SK-N-SH (cell line): Measurements from ENCODE around the gene SP3. TPM values are rescaled to one million over a fixed set of nuclear protein-coding genes. Genes with fewer than 3 reads are reported as not detected.

Source experiments
- CTCF ChIA-PET: fragments of 300-600, 350-600 bp; formaldehyde crosslinking; extraction: SDS; loops from one replicate; lab custom pipeline; 2021; lab: Yijun Ruan, JAX
- POLR2A ChIA-PET: fragments of 350-600 bp; sonication (Branson Sonifier 250); formaldehyde crosslinking; extraction: SDS; loops from one replicate; lab custom pipeline; 2020; ENCODE audit warnings: antibody characterized with exemption, inconsistent platforms; lab: Yijun Ruan, JAX
- DNase-seq: peaks from one replicate; pipeline ENCODE4 v3.0.0; 2012
- H2AFZ ChIP-seq: fragments of 200-600 bp; sonication (generic); 2 replicates; pipeline ENCODE4 v1.8.1; 2016; ENCODE audit warnings: antibody characterized with exemption, mild to moderate bottlenecking, low read depth
- H3F3A ChIP-seq: fragments of 200-600 bp; sonication (generic); replicated peaks from 2 replicates; pipeline ENCODE3; 2016; ENCODE audit warnings: antibody characterized with exemption, mild to moderate bottlenecking; ENCODE audit not compliant: insufficient read depth
- H3K27ac ChIP-seq, 2 experiments: fragments of 200-500 bp in 1 of 2; fragments of 200-600 bp in 1 of 2; sonication (Bioruptor generic) in 1 of 2; sonication (generic), shearing (Covaris generic) in 1 of 2; 2 replicates each; pipeline versions ENCODE4 v1.5.1 to v1.6.1; 2014 to 2016; ENCODE audit warnings: low read depth in 2 of 2, inconsistent platforms in 1 of 2, low read length in 1 of 2, mild to moderate bottlenecking in 1 of 2, mixed read lengths in 1 of 2
- H3K27me3 ChIP-seq: fragments of 200-600 bp; sonication (generic), shearing (Covaris generic); 2 replicates; pipeline ENCODE4 v1.6.1; 2016; ENCODE audit warnings: mixed run types; ENCODE audit not compliant: insufficient read depth
- H3K36me3 ChIP-seq, 2 experiments: fragments of 200-500 bp in 1 of 2; fragments of 200-600 bp in 1 of 2; sonication (Bioruptor generic) in 1 of 2; sonication (generic) in 1 of 2; replicated peaks in 1 of 2; 2 replicates each; pipeline versions ENCODE3 to v1.5.1; 2014 to 2016; ENCODE audit warnings: low read length in 1 of 2, mild to moderate bottlenecking in 1 of 2; ENCODE audit not compliant: insufficient read depth in 2 of 2, control insufficient read depth in 1 of 2
- H3K4me1 ChIP-seq, 2 experiments: fragments of 200-500 bp in 1 of 2; fragments of 200-600 bp in 1 of 2; sonication (Bioruptor generic) in 1 of 2; sonication (generic), shearing (Covaris generic) in 1 of 2; 2 replicates each; pipeline versions ENCODE4 v1.5.1 to v1.6.1; 2014 to 2016; ENCODE audit warnings: low read depth in 1 of 2, low read length in 1 of 2, mixed run types in 1 of 2; ENCODE audit not compliant: insufficient read depth in 2 of 2, control insufficient read depth in 1 of 2
- H3K4me2 ChIP-seq: fragments of 200-600 bp; sonication (generic), shearing (Covaris generic); 2 replicates; pipeline ENCODE4 v1.6.1; 2017; ENCODE audit warnings: mixed run types
- H3K4me3 ChIP-seq, 2 experiments: fragments of 200-500 bp in 1 of 2; fragments of 200-600 bp in 1 of 2; sonication (Bioruptor generic) in 1 of 2; sonication (generic), shearing (Covaris generic) in 1 of 2; 2 replicates each; pipeline versions ENCODE4 v1.5.1 to v1.8.1; 2014 to 2016; ENCODE audit warnings: low read depth in 2 of 2, inconsistent platforms in 1 of 2, low read length in 1 of 2, mild to moderate bottlenecking in 1 of 2, mixed read lengths in 1 of 2, moderate library complexity in 1 of 2
- H3K79me2 ChIP-seq: fragments of 200-600 bp; sonication (generic); 2 replicates; pipeline ENCODE4 v1.8.1; 2017; ENCODE audit warnings: mild to moderate bottlenecking; ENCODE audit not compliant: insufficient read depth
- H3K9ac ChIP-seq: fragments of 200-600 bp; sonication (generic); 2 replicates; pipeline ENCODE4 v1.6.1; 2017; ENCODE audit warnings: mixed run types
- H3K9me2 ChIP-seq: fragments of 200-600 bp; sonication (generic); 2 replicates; pipeline ENCODE4 v1.6.1; 2017; ENCODE audit warnings: mixed run types
- H3K9me3 ChIP-seq: fragments of 200-600 bp; sonication (generic); 2 replicates; pipeline ENCODE4 v1.6.1; 2017; ENCODE audit warnings: mixed run types, mild to moderate bottlenecking, moderate library complexity
- H4K20me1 ChIP-seq: fragments of 200-600 bp; sonication (generic); 2 replicates; pipeline ENCODE4 v1.6.1; 2017; ENCODE audit warnings: mild to moderate bottlenecking, mixed run types; ENCODE audit not compliant: insufficient read depth
- EZH2phosphoT487 ChIP-seq: fragments of 200-600 bp; sonication (generic); IDR thresholded peaks from 2 replicates; pipeline ENCODE4 v1.6.1; 2017; ENCODE audit warnings: low read depth, mixed run types, mild to moderate bottlenecking, antibody characterized with exemption, moderate library complexity, borderline replicate concordance
- FOXM1 ChIP-seq: IDR thresholded peaks from 2 replicates; pipeline ENCODE4 v1.4.0; 2012; ENCODE audit warnings: low read depth, mild to moderate bottlenecking
- GABPA ChIP-seq: IDR thresholded peaks from 2 replicates; pipeline ENCODE4 v1.4.0; 2012; ENCODE audit warnings: low read depth, mild to moderate bottlenecking
- JUND ChIP-seq: IDR thresholded peaks from 2 replicates; pipeline ENCODE4 v1.4.0; 2012
- MEF2A ChIP-seq: IDR thresholded peaks from 2 replicates; pipeline ENCODE4 v1.4.0; 2012; ENCODE audit warnings: low read depth, borderline replicate concordance
- NRF1 ChIP-seq: IDR thresholded peaks from 2 replicates; pipeline ENCODE4 v1.6.1; 2012; ENCODE audit warnings: low read depth, mild to moderate bottlenecking, low read length
- RAD21 ChIP-seq: IDR thresholded peaks from 2 replicates; pipeline ENCODE4 v1.6.1; 2012; ENCODE audit warnings: mild to moderate bottlenecking, low read length
- RFX5 ChIP-seq: IDR thresholded peaks from 2 replicates; pipeline ENCODE4 v1.6.1; 2012; ENCODE audit warnings: mild to moderate bottlenecking, improper control_type of control experiment, low read length
- RXRA ChIP-seq: IDR thresholded peaks from 2 replicates; pipeline ENCODE4 v1.4.0; 2012; ENCODE audit warnings: low read depth, mild to moderate bottlenecking, borderline replicate concordance
- SMC3 ChIP-seq: IDR thresholded peaks from 2 replicates; pipeline ENCODE4 v1.6.1; 2012; ENCODE audit warnings: low read depth, low read length, improper control_type of control experiment
- TAF1 ChIP-seq: IDR thresholded peaks from 2 replicates; pipeline ENCODE4 v1.6.1; 2012; ENCODE audit warnings: low read depth, mild to moderate bottlenecking, low read length, moderate library complexity, borderline replicate concordance
- TCF12 ChIP-seq: IDR thresholded peaks from 2 replicates; pipeline ENCODE4 v1.4.0; 2012
- TEAD4 ChIP-seq: IDR thresholded peaks from 2 replicates; pipeline ENCODE4 v1.4.0; 2012; ENCODE audit warnings: mild to moderate bottlenecking, borderline replicate concordance; ENCODE audit not compliant: insufficient read depth
- WGBS: methylation state at CpG from one replicate; pipeline ENCODE4 v1.1.6; 2017; ENCODE audit warnings: low lambda C conversion rate; 5-methylcytosine and 5-hydroxymethylcytosine counted together
- polyA plus RNA-seq, 3 experiments: library from polyadenylated mRNA; depleted of rRNA; stranded (reverse); fragments of >200 nt; gene quantifications; 2 replicates each; pipeline ENCODE4 v1.2.3, GENCODE V29; 2012
- TF ChIP-seq, protein P1 (sequence below): IDR thresholded peaks from 2 replicates; pipeline ENCODE4 v1.4.0; 2012; ENCODE audit warnings: low read depth
- TF ChIP-seq, protein P2 (sequence below): fragments of 150-350 bp; IDR thresholded peaks from 2 replicates; pipeline ENCODE4 v1.6.1; 2016; ENCODE audit warnings: mild to moderate bottlenecking, low read depth, low read length
- TF ChIP-seq, protein P3 (sequence below): IDR thresholded peaks from 2 replicates; pipeline ENCODE4 v1.4.0; 2012; ENCODE audit warnings: low read depth, borderline replicate concordance
- TF ChIP-seq, protein P4 (sequence below): IDR thresholded peaks from 2 replicates; pipeline ENCODE4 v1.6.1; 2012; ENCODE audit warnings: mild to moderate bottlenecking, low read depth, low read length, moderate library complexity

The SP3 gene
- polyA plus RNA-seq, 1 of the 3 experiments (the other 2 are of a cell fraction), result 23.1 TPM

DNA sequence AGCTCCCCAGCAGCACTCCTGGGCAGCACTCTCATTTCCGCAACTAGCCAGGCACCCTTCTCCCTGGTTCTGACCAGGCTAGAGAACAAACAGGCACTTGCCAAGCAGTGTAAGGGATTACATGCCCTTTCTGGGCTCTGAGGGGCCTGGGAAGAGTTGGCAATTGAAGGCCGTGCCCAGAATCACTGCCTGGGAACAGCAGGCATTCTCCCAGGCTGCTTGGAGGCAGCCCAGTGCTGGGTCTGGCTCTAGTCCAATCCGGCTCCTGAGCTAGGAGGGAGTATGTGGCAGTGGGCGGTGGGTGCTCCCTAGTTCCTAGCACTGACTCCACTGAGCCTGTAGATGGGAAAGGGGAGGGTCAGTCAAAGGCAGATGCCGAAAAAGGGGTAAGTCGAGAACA lies 34.1 kb upstream of the SP3 start:
- DNase-seq, result no peak
- WGBS, result 79% methylated on average over 6 of the region's 6 CpGs
- Histone ChIP-seq H3K4me1 (peaks cover 0 to 6% of the 10 kb centered on the region in 2 experiments; a peak in 1 of 4 replicates), H3K9ac (no peak overlapping the region), H3K27me3 (no peaks in the 10 kb centered on the region), H3K79me2 (no peaks in the 10 kb centered on the region), H2AFZ (no peak overlapping the region), H4K20me1 (no peaks in the 10 kb centered on the region), H3K9me3 (no peaks in the 10 kb centered on the region), H3K4me3 (no peak overlapping the region), H3K9me2 (no peaks in the 10 kb centered on the region), H3K4me2 (no peak overlapping the region), H3K36me3 (no peaks in the 10 kb centered on the region), H3F3A (no peaks in the 10 kb centered on the region), H3K27ac (no peak overlapping the region)
- CTCF ChIA-PET, result no interaction called here
- no peak for TF ChIP-seq FOXM1
- TF ChIP-seq, protein P1, sequence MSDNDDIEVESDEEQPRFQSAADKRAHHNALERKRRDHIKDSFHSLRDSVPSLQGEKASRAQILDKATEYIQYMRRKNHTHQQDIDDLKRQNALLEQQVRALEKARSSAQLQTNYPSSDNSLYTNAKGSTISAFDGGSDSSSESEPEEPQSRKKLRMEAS, result no peak
- no peak for TF ChIP-seq MEF2A
- POLR2A ChIA-PET, result no interaction called here

DNA sequence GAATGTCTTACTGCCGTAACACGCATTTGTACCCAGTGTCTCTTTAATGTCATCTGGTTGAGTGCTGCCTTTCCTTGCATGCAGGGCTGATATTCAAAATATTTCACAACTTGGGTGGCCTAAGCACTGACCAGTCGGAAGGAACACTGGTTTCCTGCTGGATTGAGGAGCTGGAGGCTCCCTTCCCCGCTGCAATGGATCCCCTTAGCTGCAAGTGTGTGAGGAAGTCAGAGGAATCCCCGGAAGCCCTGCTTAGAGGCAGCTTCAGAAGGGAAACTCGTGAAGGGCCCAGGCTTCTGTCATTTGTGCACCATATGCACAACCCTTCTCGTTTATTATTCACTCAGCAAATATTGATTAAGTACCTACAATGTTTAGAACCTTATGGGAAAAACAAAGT lies 33.2 kb upstream of the SP3 start:
- no peak for DNase-seq
- Histone ChIP-seq H3K4me1 (peaks cover 0 to 6% of the 10 kb centered on the region in 2 experiments; a peak in 1 of 4 replicates), H3K9ac (no peak overlapping the region), H3K36me3 (no peaks in the 10 kb centered on the region), H4K20me1 (no peaks in the 10 kb centered on the region), H2AFZ (no peak overlapping the region), H3K4me3 (no peak overlapping the region), H3F3A (no peaks in the 10 kb centered on the region)
- TF ChIP-seq RAD21 (no peak), RFX5 (no peak), NRF1 (no peak), TAF1 (no peak), SMC3 (no peak), RXRA (no peak), MEF2A (no peak)
- TF ChIP-seq, protein P2, sequence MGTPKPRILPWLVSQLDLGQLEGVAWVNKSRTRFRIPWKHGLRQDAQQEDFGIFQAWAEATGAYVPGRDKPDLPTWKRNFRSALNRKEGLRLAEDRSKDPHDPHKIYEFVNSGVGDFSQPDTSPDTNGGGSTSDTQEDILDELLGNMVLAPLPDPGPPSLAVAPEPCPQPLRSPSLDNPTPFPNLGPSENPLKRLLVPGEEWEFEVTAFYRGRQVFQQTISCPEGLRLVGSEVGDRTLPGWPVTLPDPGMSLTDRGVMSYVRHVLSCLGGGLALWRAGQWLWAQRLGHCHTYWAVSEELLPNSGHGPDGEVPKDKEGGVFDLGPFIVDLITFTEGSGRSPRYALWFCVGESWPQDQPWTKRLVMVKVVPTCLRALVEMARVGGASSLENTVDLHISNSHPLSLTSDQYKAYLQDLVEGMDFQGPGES, result no peak
- TF ChIP-seq, all 33 proteins: peak for 0
- Histone ChIP-seq H3K9me2 (no peaks in the 10 kb centered on the region), H3K9me3 (no peaks in the 10 kb centered on the region), H3K79me2 (no peaks in the 10 kb centered on the region), H3K4me2 (no peak overlapping the region), H3K27ac (no peak overlapping the region), H3K27me3 (no peaks in the 10 kb centered on the region)
- ChIA-PET POLR2A (no interaction called here), CTCF (no interaction called here)
- WGBS, result 65% methylated on average over 6 of the region's 7 CpGs

DNA sequence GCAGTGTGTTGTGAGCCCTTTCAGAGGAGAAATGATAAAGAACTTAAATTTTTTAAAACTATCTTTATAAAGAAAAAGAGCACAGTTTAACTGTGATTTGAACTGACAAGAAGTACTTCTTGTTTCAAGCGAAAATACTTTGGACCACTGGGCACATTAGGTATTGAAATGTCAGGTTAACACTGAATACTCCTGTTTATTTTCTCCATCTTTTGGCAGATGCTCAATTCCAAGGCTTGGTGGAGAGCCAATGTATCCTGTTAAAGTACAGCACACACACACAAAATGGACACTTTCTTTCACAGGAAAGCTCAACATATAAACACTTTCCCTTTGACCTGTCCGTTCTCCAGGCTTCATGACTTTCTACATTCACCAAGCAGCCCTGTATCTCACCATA lies 32.6 kb upstream of the SP3 start:
- DNase-seq, result no peak
- 73% methylated on average over 2 of the region's 2 CpGs for WGBS
- no peaks in the 10 kb centered on the region for H3K79me2 ChIP-seq
- no peaks in the 10 kb centered on the region for H3K9me3 ChIP-seq
- H3K4me2 ChIP-seq, result no peak overlapping the region
- POLR2A ChIA-PET, result no interaction called here
- no peak overlapping the region for H2AFZ ChIP-seq
- no peak overlapping the region for H3K27ac ChIP-seq
- no peak overlapping the region for H3K4me3 ChIP-seq
- H3K9ac ChIP-seq, result no peak overlapping the region
- H3K36me3 ChIP-seq, result no peaks in the 10 kb centered on the region
- H3K27me3 ChIP-seq, result no peaks in the 10 kb centered on the region
- peaks cover 0 to 6% of the 10 kb centered on the region in 2 experiments; a peak in 1 of 4 replicates for H3K4me1 ChIP-seq
- H3F3A ChIP-seq, result no peaks in the 10 kb centered on the region
- H3K9me2 ChIP-seq, result no peaks in the 10 kb centered on the region
- H4K20me1 ChIP-seq, result no peaks in the 10 kb centered on the region
- CTCF ChIA-PET, result interaction anchor here (1.5 kb wide), 1 partner anchor 22 kb away, joined by 3 read pairs; no protein-coding TSS in a partner anchor
- TF ChIP-seq EZH2phosphoT487, result no peak
- no peak for TF ChIP-seq TCF12
- TF ChIP-seq, protein P3, sequence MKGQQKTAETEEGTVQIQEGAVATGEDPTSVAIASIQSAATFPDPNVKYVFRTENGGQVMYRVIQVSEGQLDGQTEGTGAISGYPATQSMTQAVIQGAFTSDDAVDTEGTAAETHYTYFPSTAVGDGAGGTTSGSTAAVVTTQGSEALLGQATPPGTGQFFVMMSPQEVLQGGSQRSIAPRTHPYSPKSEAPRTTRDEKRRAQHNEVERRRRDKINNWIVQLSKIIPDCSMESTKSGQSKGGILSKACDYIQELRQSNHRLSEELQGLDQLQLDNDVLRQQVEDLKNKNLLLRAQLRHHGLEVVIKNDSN, result no peak
- TF ChIP-seq GABPA, result no peak
- TF ChIP-seq, protein P4, sequence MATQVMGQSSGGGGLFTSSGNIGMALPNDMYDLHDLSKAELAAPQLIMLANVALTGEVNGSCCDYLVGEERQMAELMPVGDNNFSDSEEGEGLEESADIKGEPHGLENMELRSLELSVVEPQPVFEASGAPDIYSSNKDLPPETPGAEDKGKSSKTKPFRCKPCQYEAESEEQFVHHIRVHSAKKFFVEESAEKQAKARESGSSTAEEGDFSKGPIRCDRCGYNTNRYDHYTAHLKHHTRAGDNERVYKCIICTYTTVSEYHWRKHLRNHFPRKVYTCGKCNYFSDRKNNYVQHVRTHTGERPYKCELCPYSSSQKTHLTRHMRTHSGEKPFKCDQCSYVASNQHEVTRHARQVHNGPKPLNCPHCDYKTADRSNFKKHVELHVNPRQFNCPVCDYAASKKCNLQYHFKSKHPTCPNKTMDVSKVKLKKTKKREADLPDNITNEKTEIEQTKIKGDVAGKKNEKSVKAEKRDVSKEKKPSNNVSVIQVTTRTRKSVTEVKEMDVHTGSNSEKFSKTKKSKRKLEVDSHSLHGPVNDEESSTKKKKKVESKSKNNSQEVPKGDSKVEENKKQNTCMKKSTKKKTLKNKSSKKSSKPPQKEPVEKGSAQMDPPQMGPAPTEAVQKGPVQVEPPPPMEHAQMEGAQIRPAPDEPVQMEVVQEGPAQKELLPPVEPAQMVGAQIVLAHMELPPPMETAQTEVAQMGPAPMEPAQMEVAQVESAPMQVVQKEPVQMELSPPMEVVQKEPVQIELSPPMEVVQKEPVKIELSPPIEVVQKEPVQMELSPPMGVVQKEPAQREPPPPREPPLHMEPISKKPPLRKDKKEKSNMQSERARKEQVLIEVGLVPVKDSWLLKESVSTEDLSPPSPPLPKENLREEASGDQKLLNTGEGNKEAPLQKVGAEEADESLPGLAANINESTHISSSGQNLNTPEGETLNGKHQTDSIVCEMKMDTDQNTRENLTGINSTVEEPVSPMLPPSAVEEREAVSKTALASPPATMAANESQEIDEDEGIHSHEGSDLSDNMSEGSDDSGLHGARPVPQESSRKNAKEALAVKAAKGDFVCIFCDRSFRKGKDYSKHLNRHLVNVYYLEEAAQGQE, result no peak
- TF ChIP-seq JUND, result no peak
- TF ChIP-seq TEAD4, result no peak
- no peak for TF ChIP-seq TAF1
- no peak for TF ChIP-seq NRF1
- no peak for TF ChIP-seq RAD21
- TF ChIP-seq, protein P1, result no peak
